ENCODE data around the gene EFCAB7.

GRCh38 chr1:63501256-63501655 lies 22.1 kb upstream of the EFCAB7 start:
- TF ChIP-seq POLR2A (IDR thresholded peaks at IDR 0.05) (no peak), EP300 (IDR thresholded peaks at IDR 0.05) (no peak)
